ENCODE data around the gene GPR135.
A peak's percentile ranks its signal among the peaks of the same experiment; 100 is the strongest.

GPR135 gene

GRCh38 chr14:59427653-59428580, 37.3 kb downstream of the GPR135 start:
- no peak for DNase-seq (ENCODE audit: low read depth)
- no peak overlapping the region for H3K4me3 ChIP-seq (ENCODE audit: low read length)
- TF ChIP-seq CTCF (conservative IDR thresholded peaks at IDR 0.05; ENCODE audit: low read depth, low read length) = no peak

GRCh38 chr14:59425322-59425935, 39.8 kb downstream of the GPR135 start:
- DNase-seq (ENCODE audit: low read depth) = no peak
- peak; percentile 7 for TF ChIP-seq CTCF (conservative IDR thresholded peaks at IDR 0.05; ENCODE audit: low read depth, low read length)
- H3K4me3 ChIP-seq (ENCODE audit: low read length) = no peak overlapping the region

GRCh38 chr14:59424341-59425071, 40.7 kb downstream of the GPR135 start:
- no peak overlapping the region for H3K4me3 ChIP-seq (ENCODE audit: low read length)
- no peak for DNase-seq (ENCODE audit: low read depth)
- TF ChIP-seq CTCF (conservative IDR thresholded peaks at IDR 0.05; ENCODE audit: low read depth, low read length) = no peak

- no peak overlapping the region for H3K4me3 ChIP-seq (ENCODE audit: low read length)
- TF ChIP-seq CTCF (conservative IDR thresholded peaks at IDR 0.05; ENCODE audit: low read depth, low read length) = peak; percentile 29
- no peak for DNase-seq (ENCODE audit: low read depth)
Observed at GRCh38 chr14:59422069-59422881, 42.9 kb downstream of the GPR135 start.

GRCh38 chr14:59419303-59419702, 45.9 kb downstream of the GPR135 start:
- no peak overlapping the region for H3K4me3 ChIP-seq (ENCODE audit: low read length)

More at GRCh38 chr14:59419303-59419702, 45.9 kb downstream of the GPR135 start:
- no peak for DNase-seq (ENCODE audit: low read depth)
- TF ChIP-seq CTCF (conservative IDR thresholded peaks at IDR 0.05; ENCODE audit: low read depth, low read length) = no peak

Measured in retinal pigment epithelial cell (primary cell).